ENCODE data around the gene INSIG1.

DNA sequence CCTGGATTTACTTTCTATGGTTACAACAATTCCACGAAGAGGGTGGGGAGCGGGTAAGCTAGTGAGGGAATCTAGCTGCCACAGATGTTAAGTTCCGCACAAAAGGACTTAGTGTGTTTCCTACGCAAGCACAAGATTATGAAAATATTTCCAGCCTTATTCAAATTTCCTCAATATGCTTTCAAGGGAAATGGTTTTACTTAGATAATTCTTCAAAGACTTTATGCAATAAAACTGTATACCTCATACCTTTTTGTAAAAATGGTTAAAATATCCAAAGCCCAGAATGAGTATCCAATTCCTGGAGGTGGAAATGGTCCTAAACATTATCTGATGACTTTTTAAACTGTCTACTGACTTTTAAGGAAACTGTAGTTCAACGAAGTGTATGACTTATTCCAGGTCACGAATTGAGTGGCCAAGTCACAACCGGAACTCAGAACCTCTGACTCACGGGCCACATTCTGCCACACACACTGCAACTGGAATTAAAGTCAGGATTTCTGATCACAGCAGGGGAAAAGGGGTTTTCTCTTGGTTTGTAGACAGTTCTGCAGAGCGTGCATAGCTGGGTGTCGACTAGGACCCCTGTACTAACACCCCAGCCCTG lies 20.2 kb upstream of the INSIG1 start:
- no peak for TF ChIP-seq NR3C1 (CRISPR knock-in tag; conservative IDR thresholded peaks at IDR 0.05; ENCODE audit: low read depth)
- TF ChIP-seq ZNF121 (CRISPR knock-in tag; IDR thresholded peaks at IDR 0.05), result no peak
- TF ChIP-seq CTCF (IDR thresholded peaks at IDR 0.05), result no peak
- TF ChIP-seq, protein P1, sequence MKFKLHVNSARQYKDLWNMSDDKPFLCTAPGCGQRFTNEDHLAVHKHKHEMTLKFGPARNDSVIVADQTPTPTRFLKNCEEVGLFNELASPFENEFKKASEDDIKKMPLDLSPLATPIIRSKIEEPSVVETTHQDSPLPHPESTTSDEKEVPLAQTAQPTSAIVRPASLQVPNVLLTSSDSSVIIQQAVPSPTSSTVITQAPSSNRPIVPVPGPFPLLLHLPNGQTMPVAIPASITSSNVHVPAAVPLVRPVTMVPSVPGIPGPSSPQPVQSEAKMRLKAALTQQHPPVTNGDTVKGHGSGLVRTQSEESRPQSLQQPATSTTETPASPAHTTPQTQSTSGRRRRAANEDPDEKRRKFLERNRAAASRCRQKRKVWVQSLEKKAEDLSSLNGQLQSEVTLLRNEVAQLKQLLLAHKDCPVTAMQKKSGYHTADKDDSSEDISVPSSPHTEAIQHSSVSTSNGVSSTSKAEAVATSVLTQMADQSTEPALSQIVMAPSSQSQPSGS (CRISPR knock-in tag; IDR thresholded peaks at IDR 0.05; ENCODE audit: borderline replicate concordance, low read depth), result no peak
- TF ChIP-seq ESRRA (CRISPR knock-in tag; IDR thresholded peaks at IDR 0.05; ENCODE audit: borderline replicate concordance), result no peak
- TF ChIP-seq NFYB (CRISPR knock-in tag; conservative IDR thresholded peaks at IDR 0.05; ENCODE audit: low read depth), result no peak
- TF ChIP-seq ATF3 (CRISPR knock-in tag; conservative IDR thresholded peaks at IDR 0.05), result no peak
- TF ChIP-seq ERG (CRISPR knock-in tag; IDR thresholded peaks at IDR 0.05), result no peak
- TF ChIP-seq, protein P2, sequence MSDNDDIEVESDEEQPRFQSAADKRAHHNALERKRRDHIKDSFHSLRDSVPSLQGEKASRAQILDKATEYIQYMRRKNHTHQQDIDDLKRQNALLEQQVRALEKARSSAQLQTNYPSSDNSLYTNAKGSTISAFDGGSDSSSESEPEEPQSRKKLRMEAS (CRISPR knock-in tag; IDR thresholded peaks at IDR 0.05), result no peak
- TF ChIP-seq ARID4B (CRISPR knock-in tag; IDR thresholded peaks at IDR 0.05; ENCODE audit: borderline replicate concordance), result no peak
- TF ChIP-seq ZSCAN18 (CRISPR knock-in tag; IDR thresholded peaks at IDR 0.05), result no peak
- no peak for TF ChIP-seq JUN (CRISPR knock-in tag; IDR thresholded peaks at IDR 0.05)
- no peak for TF ChIP-seq SP1 (CRISPR knock-in tag; conservative IDR thresholded peaks at IDR 0.05)

Data from WTC11 (cell line).